Measurements from ENCODE around the gene RBFOX2.

Gene RBFOX2

GRCh38 chr22:35879351-35879750, 149.3 kb downstream of the RBFOX2 start:
- H3K36me3 ChIP-seq (replicated peaks): no peaks in the 10 kb centered on the region
- DNase-seq (ENCODE audit: low spot score in 2 of 2): peak in 1 of 2 experiments; percentile 14
- in situ Hi-C loops (cut with MboI; ENCODE audit: low sequenced_read_pairs): no loop called here
- H3K27me3 ChIP-seq (ENCODE audit: low read depth): no peaks in the 10 kb centered on the region
- H3K4me1 ChIP-seq: peaks cover 6% of the 10 kb centered on the region
- no peaks in the 10 kb centered on the region for H3K9me3 ChIP-seq
- H3K4me3 ChIP-seq: no peak overlapping the region

- no peaks in the 10 kb centered on the region for H3K4me1 ChIP-seq
- H3K9me3 ChIP-seq: no peaks in the 10 kb centered on the region
- no peaks in the 10 kb centered on the region for H3K27me3 ChIP-seq (ENCODE audit: low read depth)
- in situ Hi-C loops (cut with MboI; ENCODE audit: low sequenced_read_pairs): no loop called here
- H3K36me3 ChIP-seq (replicated peaks): no peaks in the 10 kb centered on the region
- no peak overlapping the region for H3K4me3 ChIP-seq
- DNase-seq (ENCODE audit: low spot score in 2 of 2): no peak
Measured at GRCh38 chr22:35873426-35873825, 155.2 kb downstream of the RBFOX2 start.

GRCh38 chr22:35872451-35872850, 156.2 kb downstream of the RBFOX2 start:
- Histone ChIP-seq H3K36me3 (replicated peaks) (no peaks in the 10 kb centered on the region), H3K4me1 (no peaks in the 10 kb centered on the region), H3K27me3 (ENCODE audit: low read depth) (no peaks in the 10 kb centered on the region)

GRCh38 chr22:35870517-35871293, 157.9 kb downstream of the RBFOX2 start:
- Histone ChIP-seq H3K4me1 (no peaks in the 10 kb centered on the region), H3K9me3 (no peaks in the 10 kb centered on the region), H3K27me3 (ENCODE audit: low read depth) (no peaks in the 10 kb centered on the region), H3K4me3 (no peak overlapping the region), H3K36me3 (replicated peaks) (no peaks in the 10 kb centered on the region)
- in situ Hi-C loops (cut with MboI; ENCODE audit: low sequenced_read_pairs): no loop called here
- DNase-seq (ENCODE audit: low spot score in 2 of 2): no peak

More at GRCh38 chr22:35872451-35872850, 156.2 kb downstream of the RBFOX2 start:
- no peaks in the 10 kb centered on the region for H3K9me3 ChIP-seq
- in situ Hi-C loops (cut with MboI; ENCODE audit: low sequenced_read_pairs): no loop called here
- H3K4me3 ChIP-seq: no peak overlapping the region
- DNase-seq (ENCODE audit: low spot score in 2 of 2): no peak

GRCh38 chr22:35868938-35869337, 159.7 kb downstream of the RBFOX2 start:
- Histone ChIP-seq H3K4me3 (no peak overlapping the region), H3K27me3 (ENCODE audit: low read depth) (no peaks in the 10 kb centered on the region), H3K36me3 (replicated peaks) (no peaks in the 10 kb centered on the region), H3K9me3 (no peaks in the 10 kb centered on the region), H3K4me1 (no peaks in the 10 kb centered on the region)
- in situ Hi-C loops (cut with MboI; ENCODE audit: low sequenced_read_pairs): no loop called here
- no peak for DNase-seq (ENCODE audit: low spot score in 2 of 2)

GRCh38 chr22:35866651-35867050, 162.0 kb downstream of the RBFOX2 start:
- Histone ChIP-seq H3K4me3 (no peak overlapping the region), H3K9me3 (no peaks in the 10 kb centered on the region), H3K4me1 (peaks cover 5% of the 10 kb centered on the region; the same call in 1 of the 2 replicates), H3K27me3 (ENCODE audit: low read depth) (no peaks in the 10 kb centered on the region), H3K36me3 (replicated peaks) (no peaks in the 10 kb centered on the region)
- in situ Hi-C loops (cut with MboI; ENCODE audit: low sequenced_read_pairs): no loop called here
- DNase-seq (ENCODE audit: low spot score in 2 of 2): no peak

GRCh38 chr22:35864545-35865165, 164.0 kb downstream of the RBFOX2 start:
- peaks cover 13% of the 10 kb centered on the region for H3K4me1 ChIP-seq
- in situ Hi-C loops (cut with MboI; ENCODE audit: low sequenced_read_pairs): no loop called here
- no peak overlapping the region for H3K4me3 ChIP-seq
- H3K9me3 ChIP-seq: no peaks in the 10 kb centered on the region
- no peak for DNase-seq (ENCODE audit: low spot score in 2 of 2)
- H3K36me3 ChIP-seq (replicated peaks): no peaks in the 10 kb centered on the region
- H3K27me3 ChIP-seq (ENCODE audit: low read depth): no peaks in the 10 kb centered on the region

GRCh38 chr22:35863432-35863831, 165.2 kb downstream of the RBFOX2 start:
- in situ Hi-C loops (cut with MboI; ENCODE audit: low sequenced_read_pairs): no loop called here
- H3K9me3 ChIP-seq: no peaks in the 10 kb centered on the region
- peaks cover 18% of the 10 kb centered on the region for H3K4me1 ChIP-seq
- no peaks in the 10 kb centered on the region for H3K36me3 ChIP-seq (replicated peaks)
- DNase-seq (ENCODE audit: low spot score in 2 of 2): no peak
- no peak overlapping the region for H3K4me3 ChIP-seq
- H3K27me3 ChIP-seq (ENCODE audit: low read depth): no peaks in the 10 kb centered on the region

- H3K4me3 ChIP-seq: no peak overlapping the region
- in situ Hi-C loops (cut with MboI; ENCODE audit: low sequenced_read_pairs): no loop called here
- peaks cover 18% of the 10 kb centered on the region for H3K4me1 ChIP-seq
- no peaks in the 10 kb centered on the region for H3K27me3 ChIP-seq (ENCODE audit: low read depth)
- DNase-seq (ENCODE audit: low spot score in 2 of 2): no peak
- H3K9me3 ChIP-seq: no peaks in the 10 kb centered on the region
- H3K36me3 ChIP-seq (replicated peaks): no peaks in the 10 kb centered on the region
Measured at GRCh38 chr22:35862697-35863096, 165.9 kb downstream of the RBFOX2 start.

- Histone ChIP-seq H3K27me3 (ENCODE audit: low read depth) (no peaks in the 10 kb centered on the region), H3K4me1 (peaks cover 18% of the 10 kb centered on the region), H3K9me3 (no peaks in the 10 kb centered on the region), H3K36me3 (replicated peaks) (no peaks in the 10 kb centered on the region), H3K4me3 (no peak overlapping the region)
- in situ Hi-C loops (cut with MboI; ENCODE audit: low sequenced_read_pairs): no loop called here
- no peak for DNase-seq (ENCODE audit: low spot score in 2 of 2)
Measured at GRCh38 chr22:35861451-35861850, 167.2 kb downstream of the RBFOX2 start.

GRCh38 chr22:35860837-35861236, 167.8 kb downstream of the RBFOX2 start:
- Histone ChIP-seq H3K4me1 (peaks cover 18% of the 10 kb centered on the region), H3K36me3 (replicated peaks) (no peaks in the 10 kb centered on the region), H3K27me3 (ENCODE audit: low read depth) (no peaks in the 10 kb centered on the region), H3K9me3 (no peaks in the 10 kb centered on the region), H3K4me3 (no peak overlapping the region)
- DNase-seq (ENCODE audit: low spot score in 2 of 2): no peak
- in situ Hi-C loops (cut with MboI; ENCODE audit: low sequenced_read_pairs): no loop called here

GRCh38 chr22:35860087-35860733, 168.4 kb downstream of the RBFOX2 start:
- H3K4me1 ChIP-seq: peaks cover 18% of the 10 kb centered on the region
- no peaks in the 10 kb centered on the region for H3K27me3 ChIP-seq (ENCODE audit: low read depth)
- H3K36me3 ChIP-seq (replicated peaks): no peaks in the 10 kb centered on the region
- no peak for DNase-seq (ENCODE audit: low spot score in 2 of 2)
- H3K4me3 ChIP-seq: no peak overlapping the region
- H3K9me3 ChIP-seq: no peaks in the 10 kb centered on the region
- in situ Hi-C loops (cut with MboI; ENCODE audit: low sequenced_read_pairs): no loop called here

GRCh38 chr22:35854334-35854733, 174.3 kb downstream of the RBFOX2 start:
- peaks cover 5% of the 10 kb centered on the region for H3K4me1 ChIP-seq
- H3K9me3 ChIP-seq: no peaks in the 10 kb centered on the region

GRCh38 chr22:35852076-35852475, 176.5 kb downstream of the RBFOX2 start:
- H3K4me3 ChIP-seq: no peak overlapping the region
- DNase-seq (ENCODE audit: low spot score in 2 of 2): no peak
- no peaks in the 10 kb centered on the region for H3K27me3 ChIP-seq (ENCODE audit: low read depth)
- in situ Hi-C loops (cut with MboI; ENCODE audit: low sequenced_read_pairs): no loop called here
- no peaks in the 10 kb centered on the region for H3K36me3 ChIP-seq (replicated peaks)
- H3K4me1 ChIP-seq: peaks cover 4% of the 10 kb centered on the region; the same call in 1 of the 2 replicates
- H3K9me3 ChIP-seq: no peaks in the 10 kb centered on the region

More at GRCh38 chr22:35854334-35854733, 174.3 kb downstream of the RBFOX2 start:
- Histone ChIP-seq H3K36me3 (replicated peaks) (no peaks in the 10 kb centered on the region), H3K4me3 (no peak overlapping the region), H3K27me3 (ENCODE audit: low read depth) (no peaks in the 10 kb centered on the region)
- in situ Hi-C loops (cut with MboI; ENCODE audit: low sequenced_read_pairs): no loop called here
- no peak for DNase-seq (ENCODE audit: low spot score in 2 of 2)

Data from HAP-1 (cell line).